Chondrocyte (in vitro differentiated cells): ENCODE results near the gene NFATC2IP. TPM values are rescaled to one million over a fixed set of nuclear protein-coding genes. Genes with fewer than 3 reads are reported as not detected.

Experiments used
- DNase-seq: peaks from one replicate; pipeline ENCODE4 v3.0.0; 2021; ENCODE audit warnings: mixed read lengths, low spot score
- H3K27ac Mint-ChIP-seq: one replicate; pipeline ENCODE4 v1.8.0; 2021; ENCODE audit warnings: mild to moderate bottlenecking, moderate library complexity, mixed read lengths; ENCODE audit not compliant: unreplicated experiment
- H3K27me3 Mint-ChIP-seq: 2 replicates; pipeline ENCODE4 v1.8.0; 2021; ENCODE audit warnings: low read depth, mixed read lengths
- H3K36me3 Mint-ChIP-seq: 2 replicates; pipeline ENCODE4 v1.8.0; 2021; ENCODE audit warnings: low read depth, mixed read lengths
- H3K4me1 Mint-ChIP-seq: 2 replicates; pipeline ENCODE4 v1.8.0; 2021; ENCODE audit warnings: low read depth, mild to moderate bottlenecking, mixed read lengths
- H3K4me3 Mint-ChIP-seq: one replicate; pipeline ENCODE4 v1.8.0; 2021; ENCODE audit warnings: mild to moderate bottlenecking, moderate library complexity, mixed read lengths; ENCODE audit not compliant: unreplicated experiment
- H3K9me3 Mint-ChIP-seq: 2 replicates; pipeline ENCODE4 v1.8.0; 2021; ENCODE audit warnings: low read depth, mixed read lengths
- total RNA-seq: library from RNA; stranded (reverse); gene quantifications from 3 replicates; pipeline ENCODE4 v1.2.1, GENCODE V29; 2021
- TF ChIP-seq, protein P1 (sequence below): fragments of 200-600 bp; sonication (generic); IDR thresholded peaks from 2 replicates; pipeline ENCODE4 v1.5.0; 2021; ENCODE audit warnings: antibody characterized with exemption, mild to moderate bottlenecking, moderate library complexity

Gene NFATC2IP
- total RNA-seq, 1 donor from 2014 or later, result 24.3 TPM

- no peak for DNase-seq
- no peaks in the 10 kb centered on the region for H3K4me1 Mint-ChIP-seq
- H3K9me3 Mint-ChIP-seq, result peaks cover 6% of the 10 kb centered on the region
- H3K27ac Mint-ChIP-seq, result no peak within 1 kb of the TSS
- no peaks in the 10 kb centered on the region for H3K27me3 Mint-ChIP-seq
- H3K36me3 Mint-ChIP-seq, result peaks cover 44% of the 10 kb centered on the region
- H3K4me3 Mint-ChIP-seq, result no peak within 1 kb of the TSS
- TF ChIP-seq, protein P1, sequence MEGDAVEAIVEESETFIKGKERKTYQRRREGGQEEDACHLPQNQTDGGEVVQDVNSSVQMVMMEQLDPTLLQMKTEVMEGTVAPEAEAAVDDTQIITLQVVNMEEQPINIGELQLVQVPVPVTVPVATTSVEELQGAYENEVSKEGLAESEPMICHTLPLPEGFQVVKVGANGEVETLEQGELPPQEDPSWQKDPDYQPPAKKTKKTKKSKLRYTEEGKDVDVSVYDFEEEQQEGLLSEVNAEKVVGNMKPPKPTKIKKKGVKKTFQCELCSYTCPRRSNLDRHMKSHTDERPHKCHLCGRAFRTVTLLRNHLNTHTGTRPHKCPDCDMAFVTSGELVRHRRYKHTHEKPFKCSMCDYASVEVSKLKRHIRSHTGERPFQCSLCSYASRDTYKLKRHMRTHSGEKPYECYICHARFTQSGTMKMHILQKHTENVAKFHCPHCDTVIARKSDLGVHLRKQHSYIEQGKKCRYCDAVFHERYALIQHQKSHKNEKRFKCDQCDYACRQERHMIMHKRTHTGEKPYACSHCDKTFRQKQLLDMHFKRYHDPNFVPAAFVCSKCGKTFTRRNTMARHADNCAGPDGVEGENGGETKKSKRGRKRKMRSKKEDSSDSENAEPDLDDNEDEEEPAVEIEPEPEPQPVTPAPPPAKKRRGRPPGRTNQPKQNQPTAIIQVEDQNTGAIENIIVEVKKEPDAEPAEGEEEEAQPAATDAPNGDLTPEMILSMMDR, result no peak
These were observed 33.9 kb downstream of the NFATC2IP start, which contains the start of gene LAT for GRCh38 chr16:28984619-28985135. LAT (plus strand) TSS chr16:28985052; CDS start chr16:28985418, 366 bp downstream.

DNA sequence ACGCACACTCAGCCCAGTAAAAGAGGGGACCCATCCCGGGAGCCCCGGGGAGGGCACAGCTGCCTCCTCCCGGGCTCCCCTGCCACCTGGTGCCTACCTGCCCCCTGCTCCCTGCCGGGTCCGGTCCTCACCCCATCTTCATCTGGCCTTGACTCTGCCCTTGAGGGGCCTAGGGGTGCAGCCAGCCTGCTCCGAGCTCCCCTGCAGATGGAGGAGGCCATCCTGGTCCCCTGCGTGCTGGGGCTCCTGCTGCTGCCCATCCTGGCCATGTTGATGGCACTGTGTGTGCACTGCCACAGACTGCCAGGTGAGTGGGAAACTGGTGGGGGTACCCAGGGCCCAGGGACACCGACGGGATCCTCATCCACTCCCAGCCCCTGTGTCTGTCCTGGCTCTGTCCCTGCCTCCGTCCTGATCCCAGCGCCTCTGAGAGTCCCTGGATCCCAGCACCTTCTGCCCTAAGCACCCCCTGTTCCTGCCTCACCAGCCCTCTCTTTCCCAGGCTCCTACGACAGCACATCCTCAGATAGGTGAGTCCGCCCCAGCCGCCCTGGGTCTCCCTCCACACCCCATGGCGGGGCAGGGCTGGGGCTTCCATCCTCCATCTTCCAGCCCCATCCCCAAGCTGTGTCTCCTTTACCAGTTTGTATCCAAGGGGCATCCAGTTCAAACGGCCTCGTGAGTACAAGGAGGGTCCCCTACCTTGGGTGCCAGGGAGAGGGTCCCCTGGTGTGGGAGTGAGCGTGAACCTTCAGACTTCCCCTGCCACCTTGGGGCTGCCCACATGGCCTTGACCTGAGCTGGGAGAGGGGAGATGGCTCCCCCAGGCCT, 34.7 kb downstream of the NFATC2IP start:
- no peak for DNase-seq

DNA sequence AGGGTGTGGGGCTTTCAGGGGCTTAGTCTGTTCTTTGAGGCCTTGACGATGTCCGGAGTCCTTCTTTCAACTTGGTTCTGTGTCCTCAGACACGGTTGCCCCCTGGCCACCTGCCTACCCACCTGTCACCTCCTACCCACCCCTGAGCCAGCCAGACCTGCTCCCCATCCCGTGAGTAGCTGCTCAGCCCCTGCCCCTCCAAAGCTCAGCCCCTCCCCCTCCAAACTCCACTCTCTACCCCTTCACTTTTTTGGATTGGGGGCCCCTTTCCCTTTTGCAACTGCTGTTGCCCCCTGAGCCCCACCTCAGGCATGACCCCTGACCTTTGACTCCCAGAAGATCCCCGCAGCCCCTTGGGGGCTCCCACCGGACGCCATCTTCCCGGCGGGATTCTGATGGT, 35.3 kb downstream of the NFATC2IP start:
- Mint-ChIP-seq H3K4me1 (no peaks in the 10 kb centered on the region), H3K4me3 (no peak overlapping the region), H3K27me3 (no peaks in the 10 kb centered on the region), H3K9me3 (peaks cover 6% of the 10 kb centered on the region), H3K27ac (no peak overlapping the region), H3K36me3 (peaks cover 46% of the 10 kb centered on the region)
- DNase-seq, result no peak
- TF ChIP-seq, protein P1, result no peak

More for the DNA sequence above, 34.7 kb downstream of the NFATC2IP start:
- peaks cover 48% of the 10 kb centered on the region for H3K36me3 Mint-ChIP-seq
- no peak overlapping the region for H3K27ac Mint-ChIP-seq
- H3K9me3 Mint-ChIP-seq, result peaks cover 6% of the 10 kb centered on the region
- no peaks in the 10 kb centered on the region for H3K27me3 Mint-ChIP-seq
- no peak overlapping the region for H3K4me3 Mint-ChIP-seq
- H3K4me1 Mint-ChIP-seq, result no peaks in the 10 kb centered on the region
- TF ChIP-seq, protein P1, result no peak

DNA sequence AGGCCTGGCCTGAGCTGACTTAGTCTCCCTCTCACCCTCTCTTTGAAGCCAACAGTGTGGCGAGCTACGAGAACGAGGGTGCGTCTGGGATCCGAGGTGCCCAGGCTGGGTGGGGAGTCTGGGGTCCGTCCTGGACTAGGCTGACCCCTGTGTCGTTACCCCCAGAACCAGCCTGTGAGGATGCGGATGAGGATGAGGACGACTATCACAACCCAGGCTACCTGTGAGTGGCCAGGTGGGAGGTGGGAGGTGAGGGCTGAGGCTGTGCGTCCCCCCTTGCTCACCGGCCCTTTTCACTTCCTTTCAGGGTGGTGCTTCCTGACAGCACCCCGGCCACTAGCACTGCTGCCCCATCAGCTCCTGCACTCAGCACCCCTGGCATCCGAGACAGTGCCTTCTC, 35.8 kb downstream of the NFATC2IP start:
- Mint-ChIP-seq H3K9me3 (peaks cover 6% of the 10 kb centered on the region), H3K4me3 (no peak overlapping the region), H3K27ac (no peak overlapping the region), H3K36me3 (peaks cover 46% of the 10 kb centered on the region), H3K4me1 (no peaks in the 10 kb centered on the region), H3K27me3 (no peaks in the 10 kb centered on the region)
- TF ChIP-seq, protein P1, result no peak
- DNase-seq, result no peak

DNA sequence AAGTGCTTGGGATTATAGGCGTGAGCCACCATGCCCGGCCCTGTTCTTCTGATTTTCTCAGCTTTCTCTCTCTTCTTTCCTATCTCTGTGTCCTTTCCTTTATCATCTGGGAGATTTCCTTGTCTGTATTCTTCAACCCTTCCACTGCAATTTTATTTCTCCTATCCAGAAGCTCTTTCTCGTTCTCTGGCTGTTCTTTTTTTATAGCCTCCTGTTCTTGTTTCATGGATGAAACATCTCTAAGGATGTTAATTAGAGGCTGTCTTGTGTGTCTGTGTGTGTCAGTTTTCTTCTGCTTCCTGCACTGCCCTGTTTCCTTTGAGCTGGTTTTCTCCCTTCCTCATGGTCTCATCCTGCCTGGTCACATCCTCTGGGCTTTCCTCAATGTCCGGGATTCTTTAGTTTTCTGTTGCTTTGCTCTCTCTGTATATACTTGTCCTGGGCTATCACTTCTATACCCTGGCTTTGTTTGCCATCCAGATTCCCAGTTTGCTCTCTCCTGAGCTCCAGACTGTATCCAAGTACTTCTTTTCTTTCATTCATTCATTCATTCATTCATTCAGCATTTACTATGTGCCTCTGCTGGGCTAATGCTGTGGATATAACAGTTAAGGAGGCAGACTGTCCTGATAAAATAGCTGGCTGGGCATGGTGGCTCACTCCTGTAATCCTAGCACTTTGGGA, 36.6 kb downstream of the NFATC2IP start:
- peaks cover 6% of the 10 kb centered on the region for H3K9me3 Mint-ChIP-seq
- H3K4me1 Mint-ChIP-seq, result no peaks in the 10 kb centered on the region
- no peak overlapping the region for H3K27ac Mint-ChIP-seq
- no peak overlapping the region for H3K4me3 Mint-ChIP-seq
- TF ChIP-seq, protein P1, result no peak
- peaks cover 41% of the 10 kb centered on the region for H3K36me3 Mint-ChIP-seq
- no peak for DNase-seq
- no peaks in the 10 kb centered on the region for H3K27me3 Mint-ChIP-seq
